Measurements from ENCODE around the gene PPP1R9B. TPM values are rescaled to one million over a fixed set of nuclear protein-coding genes. Genes with fewer than 3 reads are reported as not detected.

Gene PPP1R9B
- total and polyA plus RNA-seq, 2 donors (not counting 1 experiment from before 2014, with no cell fraction given), result 80.7 to 220 TPM

GRCh38 chr17:50155115-50155819, 4.8 kb upstream of the PPP1R9B start:
- Histone ChIP-seq H4K20me1 (ENCODE audit: control insufficient read depth, insufficient read depth, low read length, poor library complexity, severe bottlenecking) (peaks cover 5% of the 10 kb centered on the region), H3K4me1 (ENCODE audit: control insufficient read depth in 2 of 2, insufficient read depth in 2 of 2, low read length in 2 of 2) (peaks cover 9 to 30% of the 10 kb centered on the region in 2 donors), H3K4me3 (ENCODE audit: control extremely low read depth in 1 of 5, extremely low read depth in 1 of 5, insufficient read depth in 1 of 5, low read depth in 2 of 5, low read length in 4 of 5) (no peak overlapping the region), H3K36me3 (replicated peaks in 1 of 2; ENCODE audit: control extremely low read depth in 1 of 2, control insufficient read depth in 1 of 2, extremely low read depth in 1 of 2, insufficient read depth in 2 of 2, low read length in 1 of 2) (no peaks in the 10 kb centered on the region), H3K9me3 (ENCODE audit: control extremely low read depth in 1 of 3, control insufficient read depth in 2 of 3, insufficient read depth in 1 of 3, low read length in 2 of 3) (no peaks in the 10 kb centered on the region), H2AFZ (ENCODE audit: insufficient read depth, low read depth, low read length, poor library complexity, severe bottlenecking) (no peak overlapping the region), H3K4me2 (replicated peaks; ENCODE audit: low read depth, low read length, poor library complexity, severe bottlenecking) (no peak overlapping the region), H3K27me3 (replicated peaks in 1 of 4; ENCODE audit: control extremely low read depth in 1 of 4, control insufficient read depth in 3 of 4, insufficient read depth in 4 of 4, low read length in 3 of 4) (no peaks in the 10 kb centered on the region), H3K9ac (ENCODE audit: low read length) (no peak overlapping the region), H3K79me2 (ENCODE audit: control insufficient read depth, insufficient read depth, low read length) (peaks cover 8% of the 10 kb centered on the region), H3K27ac (ENCODE audit: low read length in 2 of 2) (peak overlapping the region in 1 of 2 donors; percentile 18)
- ChIA-PET POLR2A (interaction anchor here (0.7 kb wide), 1 partner anchor 85 kb away, joined by 5 read pairs; no protein-coding TSS in a partner anchor), CTCF (interaction anchor here (1.1 to 3.4 kb wide), 5 partner anchors 11 to 61 kb away, joined by 4 to 18 read pairs (median 9); no protein-coding TSS in a partner anchor)
- intact Hi-C loops (cut with micrococcal nuclease), result no loop called here
- H3K27ac Mint-ChIP-seq, result peak overlapping the region; percentile 71
- no peaks in the 10 kb centered on the region for H3K9me3 Mint-ChIP-seq (ENCODE audit: insufficient read depth)
- 80% methylated on average over 2 of the region's 8 CpGs for WGBS (ENCODE audit: insufficient coverage)
- TF ChIP-seq EZH2 (IDR thresholded peaks at IDR 0.05; ENCODE audit: borderline replicate concordance, insufficient read depth, low read depth, low read length, poor library complexity, severe bottlenecking) (no peak), CTCF (IDR thresholded peaks at IDR 0.05) (no peak)
- DNase-seq, result no peak
- peaks cover 21% of the 10 kb centered on the region for H3K4me1 Mint-ChIP-seq
- ATAC-seq (ENCODE audit: low read depth), result no peak
- H3K27me3 Mint-ChIP-seq, result no peaks in the 10 kb centered on the region
- no peak overlapping the region for H3K4me3 Mint-ChIP-seq

- no peak overlapping the region for H3K4me2 ChIP-seq (replicated peaks; ENCODE audit: low read depth, low read length, poor library complexity, severe bottlenecking)
- ATAC-seq (ENCODE audit: low read depth), result no peak
- H3K9me3 ChIP-seq (ENCODE audit: control extremely low read depth in 1 of 3, control insufficient read depth in 2 of 3, insufficient read depth in 1 of 3, low read length in 2 of 3), result no peaks in the 10 kb centered on the region
- Mint-ChIP-seq H3K9me3 (ENCODE audit: insufficient read depth) (no peaks in the 10 kb centered on the region), H3K27ac (peak overlapping the region; percentile 71), H3K4me3 (no peak overlapping the region), H3K4me1 (peaks cover 21% of the 10 kb centered on the region), H3K27me3 (no peaks in the 10 kb centered on the region)
- no peak overlapping the region for H3K9ac ChIP-seq (ENCODE audit: low read length)
- intact Hi-C loops (cut with micrococcal nuclease), result no loop called here
- no peaks in the 10 kb centered on the region for H3K36me3 ChIP-seq (replicated peaks in 1 of 2; ENCODE audit: control extremely low read depth in 1 of 2, control insufficient read depth in 1 of 2, extremely low read depth in 1 of 2, insufficient read depth in 2 of 2, low read length in 1 of 2)
- peak overlapping the region in 1 of 2 donors; percentile 7 for H3K27ac ChIP-seq (ENCODE audit: low read length in 2 of 2)
- WGBS (ENCODE audit: insufficient coverage), result no CpG with 5 or more reads among the region's 1 CpG
- H3K79me2 ChIP-seq (ENCODE audit: control insufficient read depth, insufficient read depth, low read length), result peaks cover 14% of the 10 kb centered on the region
- H2AFZ ChIP-seq (ENCODE audit: insufficient read depth, low read depth, low read length, poor library complexity, severe bottlenecking), result no peak overlapping the region
- H4K20me1 ChIP-seq (ENCODE audit: control insufficient read depth, insufficient read depth, low read length, poor library complexity, severe bottlenecking), result peaks cover 8% of the 10 kb centered on the region
- CTCF ChIA-PET, result interaction anchor here (1.1 to 3.4 kb wide), 5 partner anchors 11 to 61 kb away, joined by 4 to 18 read pairs (median 9); no protein-coding TSS in a partner anchor
- H3K4me3 ChIP-seq (ENCODE audit: control extremely low read depth in 1 of 5, extremely low read depth in 1 of 5, insufficient read depth in 1 of 5, low read depth in 2 of 5, low read length in 4 of 5), result no peak overlapping the region
- POLR2A ChIA-PET, result interaction anchor here (0.7 kb wide), 1 partner anchor 84 kb away, joined by 5 read pairs; no protein-coding TSS in a partner anchor
- no peak for DNase-seq
- TF ChIP-seq EZH2 (IDR thresholded peaks at IDR 0.05; ENCODE audit: borderline replicate concordance, insufficient read depth, low read depth, low read length, poor library complexity, severe bottlenecking) (no peak), CTCF (IDR thresholded peaks at IDR 0.05) (no peak)
- no peaks in the 10 kb centered on the region for H3K27me3 ChIP-seq (replicated peaks in 1 of 4; ENCODE audit: control extremely low read depth in 1 of 4, control insufficient read depth in 3 of 4, insufficient read depth in 4 of 4, low read length in 3 of 4)
- peaks cover 9 to 30% of the 10 kb centered on the region in 2 donors for H3K4me1 ChIP-seq (ENCODE audit: control insufficient read depth in 2 of 2, insufficient read depth in 2 of 2, low read length in 2 of 2)
Observed at GRCh38 chr17:50154604-50155003, 4.1 kb upstream of the PPP1R9B start.
